Neuronal stem cell (in vitro differentiated cells): Measurements from ENCODE around the gene LRRC61.
A peak's percentile ranks its signal among the peaks of the same experiment; 100 is the strongest.

Experiments
- DNase-seq: peaks from one replicate; pipeline ENCODE4 v3.0.0-alpha.2; 2013; ENCODE audit warnings: low spot score
- H2AFZ ChIP-seq: one replicate; pipeline ENCODE4 v1.6.1; 2013; ENCODE audit warnings: mild to moderate bottlenecking, low read length, inconsistent platforms
- H2AK5ac ChIP-seq: 2 replicates; pipeline ENCODE4 v1.6.1; 2013; ENCODE audit warnings: low read depth, mild to moderate bottlenecking, inconsistent platforms, low read length, moderate library complexity, mixed read lengths
- H2BK120ac ChIP-seq: 2 replicates; pipeline ENCODE4 v1.6.1; 2013; ENCODE audit warnings: low read depth, mild to moderate bottlenecking, inconsistent platforms, low read length, moderate library complexity, mixed read lengths
- H2BK12ac ChIP-seq: one replicate; pipeline ENCODE4 v1.6.1; 2013; ENCODE audit warnings: low read length, inconsistent platforms
- H2BK15ac ChIP-seq: 2 replicates; pipeline ENCODE4 v1.6.1; 2013; ENCODE audit warnings: mild to moderate bottlenecking, low read length, inconsistent platforms, mixed read lengths
- H2BK5ac ChIP-seq: one replicate; pipeline ENCODE4 v1.6.1; 2013; ENCODE audit warnings: inconsistent platforms, mild to moderate bottlenecking, low read length, moderate library complexity
- H3K14ac ChIP-seq: one replicate; pipeline ENCODE4 v1.6.1; 2013; ENCODE audit warnings: low read length, inconsistent platforms
- H3K18ac ChIP-seq: 2 replicates; pipeline ENCODE4 v1.6.1; 2013; ENCODE audit warnings: low read length, inconsistent platforms
- H3K23ac ChIP-seq: 2 replicates; pipeline ENCODE4 v1.6.1; 2013; ENCODE audit warnings: low read depth, mild to moderate bottlenecking, mixed read lengths, low read length, inconsistent platforms; ENCODE audit not compliant: poor library complexity
- H3K27ac ChIP-seq: replicated peaks from 3 replicates; pipeline ENCODE4 v1.5.1; 2013; ENCODE audit warnings: low read length, inconsistent platforms
- H3K27me3 ChIP-seq, 3 experiments: 2 replicates each; pipeline ENCODE4 v1.6.1; 2013; ENCODE audit warnings: low read length in 3 of 3, mild to moderate bottlenecking in 2 of 3, inconsistent platforms in 1 of 3, low read depth in 1 of 3, mixed read lengths in 1 of 3, moderate library complexity in 1 of 3; ENCODE audit not compliant: control insufficient read depth in 3 of 3, insufficient read depth in 3 of 3
- H3K36me3 ChIP-seq, 2 donors: replicated peaks in 1 of 2; 2 replicates each; pipeline ENCODE4 v1.6.1; 2013; ENCODE audit warnings: low read length in 2 of 2; ENCODE audit not compliant: control insufficient read depth in 2 of 2, insufficient read depth in 2 of 2
- H3K4ac ChIP-seq: 2 replicates; pipeline ENCODE4 v1.6.1; 2013; ENCODE audit warnings: inconsistent platforms, mild to moderate bottlenecking, low read length, moderate library complexity
- H3K4me1 ChIP-seq, 2 donors: 1 replicate in 1 of 2; 2 replicates in 1 of 2; pipeline ENCODE4 v1.6.1; 2013; ENCODE audit warnings: low read length in 2 of 2, low read depth in 1 of 2; ENCODE audit not compliant: control insufficient read depth in 2 of 2, insufficient read depth in 1 of 2
- H3K4me2 ChIP-seq: one replicate; pipeline ENCODE4 v1.6.1; 2013; ENCODE audit warnings: mild to moderate bottlenecking, low read length, inconsistent platforms; ENCODE audit not compliant: insufficient read depth, poor library complexity, severe bottlenecking
- H3K4me3 ChIP-seq, 2 donors: 2 replicates each; pipeline ENCODE4 v1.5.1; 2013; ENCODE audit warnings: low read length in 2 of 2, mild to moderate bottlenecking in 2 of 2, inconsistent platforms in 1 of 2, moderate library complexity in 1 of 2
- H3K79me1 ChIP-seq: one replicate; pipeline ENCODE4 v1.6.1; 2013; ENCODE audit warnings: low read depth, mild to moderate bottlenecking, inconsistent platforms, low read length, moderate library complexity
- H3K9ac ChIP-seq: one replicate; pipeline ENCODE4 v1.6.1; 2013; ENCODE audit warnings: mild to moderate bottlenecking, low read depth, low read length, inconsistent platforms; ENCODE audit not compliant: poor library complexity
- H3K9me3 ChIP-seq, 2 donors: replicated peaks in 1 of 2; 2 replicates each; pipeline versions ENCODE3 to v1.6.1; 2013; ENCODE audit warnings: low read length in 2 of 2, mild to moderate bottlenecking in 2 of 2, inconsistent platforms in 1 of 2, low read depth in 1 of 2, mixed read lengths in 1 of 2, moderate library complexity in 1 of 2; ENCODE audit not compliant: control insufficient read depth in 2 of 2, insufficient read depth in 1 of 2
- H4K8ac ChIP-seq: one replicate; pipeline ENCODE4 v1.6.1; 2013; ENCODE audit warnings: low read depth, mild to moderate bottlenecking, inconsistent platforms, low read length, moderate library complexity
- H4K91ac ChIP-seq: one replicate; pipeline ENCODE4 v1.6.1; 2013; ENCODE audit warnings: low read length, low read depth, mild to moderate bottlenecking, inconsistent platforms; ENCODE audit not compliant: poor library complexity
- WGBS, 2 donors: extraction: QIAGEN DNeasy Blood & Tissue Kit; methylation state at CpG; one replicate each; pipeline ENCODE4 v1.1.7; 2013; ENCODE audit warnings: missing lambda C conversion rate in 2 of 2, mixed read lengths in 1 of 2; ENCODE audit not compliant: insufficient read length in 2 of 2, insufficient replicate concordance in 1 of 2; ENCODE audit errors: extremely low coverage in 2 of 2; 5-methylcytosine and 5-hydroxymethylcytosine counted together

The LRRC61 gene

DNA sequence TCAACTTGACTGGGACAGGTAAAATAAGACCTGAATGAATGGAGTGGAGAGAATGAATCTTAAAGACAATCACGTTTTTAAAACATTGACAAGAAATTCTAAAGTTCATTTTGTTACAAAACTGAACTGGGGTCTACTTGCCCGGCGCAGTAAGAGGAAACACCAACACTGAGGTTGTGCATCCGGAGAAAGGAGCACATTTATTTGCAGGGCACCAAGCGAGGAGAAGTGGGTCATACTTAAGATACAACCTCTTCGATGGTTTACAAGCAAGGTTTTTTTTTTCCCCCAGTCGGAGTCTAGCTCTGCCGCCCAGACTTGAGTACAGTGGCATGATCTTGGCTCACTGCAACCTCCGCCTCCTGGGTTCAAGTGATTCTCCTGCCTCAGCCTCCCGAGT lies 42.0 kb downstream of the LRRC61 start:
- Histone ChIP-seq H3K18ac (no peak overlapping the region), H3K4me2 (no peak overlapping the region), H3K4ac (no peak overlapping the region), H4K91ac (no peak overlapping the region), H3K9me3 (no peaks in the 10 kb centered on the region), H3K4me3 (no peak overlapping the region), H2BK5ac (no peak overlapping the region), H2BK120ac (no peak overlapping the region), H3K4me1 (peaks cover 17 to 30% of the 10 kb centered on the region in 2 donors), H3K36me3 (peaks cover 5 to 8% of the 10 kb centered on the region in 2 donors), H3K27me3 (no peaks in the 10 kb centered on the region), H2AFZ (no peak overlapping the region), H3K23ac (no peak overlapping the region), H2BK15ac (no peak overlapping the region), H3K9ac (no peak overlapping the region), H4K8ac (no peak overlapping the region), H2BK12ac (no peak overlapping the region), H3K27ac (no peak overlapping the region), H3K14ac (no peak overlapping the region), H2AK5ac (no peak overlapping the region), H3K79me1 (peaks cover 2% of the 10 kb centered on the region)
- no CpG with 5 or more reads among the region's 10 CpGs for WGBS, 2 donors
- DNase-seq = no peak

DNA sequence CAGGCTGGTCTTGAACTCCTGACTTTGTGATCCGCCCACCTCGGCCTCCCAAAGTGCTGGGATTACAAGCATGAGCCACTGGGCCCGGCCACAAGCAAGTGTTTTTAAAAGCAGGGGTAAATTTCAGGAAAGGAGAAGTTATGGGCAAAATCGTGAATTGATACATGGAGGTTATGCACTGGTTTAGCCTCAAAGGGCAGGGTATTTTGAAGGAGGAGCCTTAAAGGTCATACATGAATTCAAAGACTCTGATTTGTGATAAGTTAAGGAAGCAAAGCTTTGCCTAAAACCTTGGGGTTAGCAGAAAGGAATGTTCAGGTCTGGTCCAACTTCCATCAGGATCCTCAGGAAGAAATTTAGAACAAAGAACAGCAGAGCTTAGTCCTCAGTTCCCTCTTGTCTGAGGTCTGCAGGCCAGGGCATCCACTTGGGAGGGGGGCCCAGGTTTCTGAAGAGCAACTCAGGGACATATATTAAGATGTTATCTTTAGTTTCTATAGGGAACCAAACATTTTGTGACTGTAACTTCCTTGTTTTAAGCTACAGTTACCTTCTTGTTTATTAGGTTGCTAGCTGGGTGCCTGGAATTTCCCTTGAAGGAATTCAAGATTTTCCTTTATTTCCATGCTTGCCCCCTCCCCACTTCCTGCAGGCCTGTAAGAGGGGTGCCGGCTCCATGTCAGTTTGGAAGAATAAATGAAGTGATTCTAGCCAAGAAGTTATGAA lies 42.7 kb downstream of the LRRC61 start:
- Histone ChIP-seq H3K27me3 (no peaks in the 10 kb centered on the region), H2BK12ac (no peak overlapping the region), H2AFZ (peak overlapping the region; percentile 20), H3K79me1 (peaks cover 2% of the 10 kb centered on the region), H3K14ac (no peak overlapping the region), H4K8ac (no peak overlapping the region), H2BK120ac (no peak overlapping the region), H3K36me3 (peaks cover 9 to 14% of the 10 kb centered on the region in 2 donors), H3K18ac (no peak overlapping the region), H3K27ac (no peak overlapping the region), H2AK5ac (no peak overlapping the region), H3K23ac (no peak overlapping the region), H2BK5ac (no peak overlapping the region), H3K4ac (no peak overlapping the region), H4K91ac (no peak overlapping the region), H3K9ac (no peak overlapping the region), H2BK15ac (no peak overlapping the region), H3K4me2 (no peak overlapping the region), H3K4me3 (no peak overlapping the region), H3K4me1 (peaks cover 18 to 36% of the 10 kb centered on the region in 2 donors), H3K9me3 (no peaks in the 10 kb centered on the region)
- no CpG with 5 or more reads among the region's 5 CpGs for WGBS, 2 donors
- no peak for DNase-seq

DNA sequence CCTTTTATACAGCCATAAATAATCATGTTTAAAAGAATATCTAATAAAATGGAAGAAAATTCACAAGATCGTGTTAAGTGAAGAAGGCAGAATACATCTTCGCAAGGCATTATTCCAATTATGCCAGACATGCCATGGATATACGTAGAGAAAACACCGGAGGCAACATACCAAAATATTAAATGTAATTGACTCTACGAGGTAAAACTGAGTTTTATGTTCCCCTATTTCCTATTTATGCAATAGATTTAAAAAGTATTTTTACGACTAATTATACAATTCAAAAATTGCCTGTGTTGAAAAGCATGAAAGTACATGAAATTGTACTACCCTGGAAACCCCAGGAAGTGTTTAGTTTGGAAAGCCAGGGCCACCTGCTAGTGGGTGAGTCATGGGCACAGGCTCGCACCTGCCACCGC lies 44.5 kb downstream of the LRRC61 start:
- no peak overlapping the region for H3K18ac ChIP-seq
- no peak for DNase-seq
- no peak overlapping the region for H2AK5ac ChIP-seq
- WGBS, 2 donors = no CpG with 5 or more reads among the region's 8 CpGs
- H2BK12ac ChIP-seq = no peak overlapping the region
- H2AFZ ChIP-seq = peak overlapping the region; percentile 95
- H3K27me3 ChIP-seq = no peaks in the 10 kb centered on the region
- H2BK15ac ChIP-seq = peak overlapping the region; percentile 4
- no peak overlapping the region for H3K14ac ChIP-seq
- no peak overlapping the region for H4K8ac ChIP-seq
- no peaks in the 10 kb centered on the region for H3K9me3 ChIP-seq
- peaks cover 19 to 31% of the 10 kb centered on the region in 2 donors for H3K36me3 ChIP-seq
- peak overlapping the region; percentile 99 for H2BK5ac ChIP-seq
- H3K4me2 ChIP-seq = peak overlapping the region; percentile 65
- H3K4ac ChIP-seq = no peak overlapping the region
- H3K4me3 ChIP-seq = peak overlapping the region in 1 of 2 donors; percentile 72
- H4K91ac ChIP-seq = no peak overlapping the region
- H3K4me1 ChIP-seq = peaks cover 11 to 21% of the 10 kb centered on the region in 2 donors
- peak overlapping the region; percentile 92 for H3K27ac ChIP-seq
- no peak overlapping the region for H3K23ac ChIP-seq
- H3K9ac ChIP-seq = peak overlapping the region; percentile 50
- no peak overlapping the region for H2BK120ac ChIP-seq
- H3K79me1 ChIP-seq = peaks cover 17% of the 10 kb centered on the region

DNA sequence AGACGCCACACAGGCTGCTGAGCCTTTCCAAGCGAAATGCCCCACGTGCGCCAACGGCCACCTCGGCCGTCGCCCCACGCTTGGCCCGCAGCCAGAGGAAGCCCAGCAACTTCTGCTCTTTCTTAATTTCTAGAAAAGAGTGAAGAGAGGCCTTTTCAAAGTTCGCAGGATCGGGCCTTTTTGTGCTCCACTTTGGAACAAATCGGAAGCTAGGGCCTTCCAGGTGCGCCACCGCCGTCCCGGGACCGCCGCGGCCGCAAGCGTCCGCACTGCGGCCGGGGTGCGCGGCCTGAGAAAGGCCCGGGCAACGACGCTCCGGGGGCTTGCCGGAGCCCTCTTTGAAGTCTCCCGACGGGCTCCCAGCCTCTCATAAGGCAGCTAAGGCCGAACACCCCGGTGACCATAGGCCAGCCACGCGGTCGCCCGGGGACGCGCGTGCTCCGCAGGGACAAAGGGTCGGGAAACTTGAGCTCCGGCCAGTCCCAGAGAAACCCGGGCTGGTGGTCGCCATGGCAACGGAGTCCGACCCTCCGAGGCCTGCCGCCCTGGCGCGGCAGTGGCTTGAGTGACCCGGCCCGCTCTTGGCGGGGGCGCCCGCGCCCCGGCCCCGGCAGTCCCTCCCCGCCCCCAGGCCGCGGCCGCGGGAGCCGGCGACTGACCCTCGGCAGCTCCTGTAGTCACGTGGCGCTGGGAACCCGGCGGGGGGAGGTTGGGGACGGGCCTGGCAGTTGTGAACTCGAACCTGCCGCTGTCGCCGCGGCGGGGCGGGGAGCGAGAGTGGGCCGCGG lies 45.1 kb downstream of the LRRC61 start, which contains the start of gene REPIN1:
TSS of gene REPIN1 (plus strand) at position 727 of the 788 bp plus-strand sequence. CDS start 890 bp downstream, outside the sequence.
- Histone ChIP-seq H3K9ac (peak within 1 kb of the TSS; percentile 94), H3K27me3 (no peaks in the 10 kb centered on the region), H2BK120ac (peak within 1 kb of the TSS; percentile 99), H2BK5ac (peak within 1 kb of the TSS; percentile 99), H3K23ac (peak within 1 kb of the TSS; percentile 95), H2AFZ (peak within 1 kb of the TSS; percentile 95), H3K4ac (peak within 1 kb of the TSS; percentile 38), H3K79me1 (peaks cover 19% of the 10 kb centered on the region), H2AK5ac (peak within 1 kb of the TSS; percentile 99), H3K14ac (peak within 1 kb of the TSS; percentile 71), H2BK15ac (peak within 1 kb of the TSS; percentile 91), H3K4me1 (peaks cover 9 to 19% of the 10 kb centered on the region in 2 donors), H4K91ac (peak within 1 kb of the TSS; percentile 94), H2BK12ac (peak within 1 kb of the TSS; percentile 63), H3K9me3 (no peaks in the 10 kb centered on the region), H3K27ac (peak within 1 kb of the TSS; percentile 92), H4K8ac (peak within 1 kb of the TSS; percentile 89), H3K4me2 (peak within 1 kb of the TSS; percentile 97), H3K36me3 (peaks cover 25 to 37% of the 10 kb centered on the region in 2 donors), H3K18ac (peak within 1 kb of the TSS; percentile 98), H3K4me3 (peak within 1 kb of the TSS; percentile 72 to 99)
- peak; percentile 90 for DNase-seq
- WGBS, 2 donors = no CpG with 5 or more reads among the region's 85 CpGs
